OCI-LY1 (cell line): ENCODE measurements around the gene CTDSP1.

ENCODE experiments used
- H2AFZ ChIP-seq: fragments of 200-600 bp; sonication (generic), shearing (Covaris generic); 2 replicates; pipeline ENCODE4 v1.6.0; 2014; ENCODE audit warnings: antibody characterized with exemption, mild to moderate bottlenecking, low read length
- H3F3A ChIP-seq: fragments of 200-600 bp; sonication (generic), shearing (Covaris generic); 2 replicates; pipeline ENCODE4 v1.6.0; 2014; ENCODE audit warnings: mild to moderate bottlenecking, antibody characterized with exemption, low read length, moderate library complexity; ENCODE audit not compliant: insufficient read depth
- H3K27ac ChIP-seq: fragments of 200-600 bp; sonication (generic); 2 replicates; pipeline ENCODE4 v1.5.1; 2014; ENCODE audit warnings: low read length, mixed run types, mild to moderate bottlenecking, low read depth; ENCODE audit not compliant: poor library complexity, severe bottlenecking
- H3K27me3 ChIP-seq: fragments of 200-600 bp; sonication (generic); 2 replicates; pipeline ENCODE4 v1.6.0; 2014; ENCODE audit warnings: antibody characterized with exemption, mild to moderate bottlenecking, low read length, moderate library complexity; ENCODE audit not compliant: insufficient read depth
- H3K36me3 ChIP-seq: fragments of 200-600 bp; sonication (generic); 2 replicates; pipeline ENCODE4 v1.6.1; 2014; ENCODE audit warnings: mild to moderate bottlenecking, antibody characterized with exemption, low read length, moderate library complexity, mixed read lengths; ENCODE audit not compliant: insufficient read depth
- H3K4me1 ChIP-seq: fragments of 200-600 bp; sonication (generic); 2 replicates; pipeline ENCODE4 v1.5.1; 2014; ENCODE audit warnings: mild to moderate bottlenecking, low read length, moderate library complexity; ENCODE audit not compliant: insufficient read depth, severe bottlenecking
- H3K4me2 ChIP-seq: fragments of 200-600 bp; sonication (generic), shearing (Covaris generic); 2 replicates; pipeline ENCODE4 v1.6.1; 2014; ENCODE audit warnings: low read length
- H3K4me3 ChIP-seq: fragments of 200-600 bp; sonication (generic); 2 replicates; pipeline ENCODE4 v1.5.1; 2014; ENCODE audit warnings: low read length, low read depth, mild to moderate bottlenecking, mixed read lengths; ENCODE audit not compliant: poor library complexity, severe bottlenecking
- H3K79me2 ChIP-seq: fragments of 200-600 bp; shearing (Covaris generic); 2 replicates; pipeline ENCODE4 v1.6.1; 2016; ENCODE audit warnings: mixed run types, low read length, mixed read lengths; ENCODE audit not compliant: insufficient read depth
- H3K9ac ChIP-seq: fragments of 200-600 bp; sonication (generic), shearing (Covaris generic); 2 replicates; pipeline ENCODE4 v1.6.1; 2014; ENCODE audit warnings: mild to moderate bottlenecking, low read length, mixed read lengths
- H3K9me2 ChIP-seq: fragments of 200-600 bp; sonication (generic), shearing (Covaris generic); 2 replicates; pipeline ENCODE4 v1.6.1; 2014; ENCODE audit warnings: low read depth, mild to moderate bottlenecking, low read length, mixed read lengths
- H3K9me3 ChIP-seq: fragments of 200-600 bp; shearing (Covaris generic); 2 replicates; pipeline ENCODE4 v1.6.1; 2014; ENCODE audit warnings: low read length, mixed read lengths
- H4K20me1 ChIP-seq: fragments of 200-600 bp; sonication (generic), shearing (Covaris generic); 2 replicates; pipeline ENCODE4 v1.6.0; 2016; ENCODE audit warnings: mild to moderate bottlenecking, low read length; ENCODE audit not compliant: insufficient read depth
- EZH2 ChIP-seq: fragments of 200-600 bp; sonication (generic), shearing (Covaris generic); IDR thresholded peaks from 2 replicates; pipeline ENCODE4 v1.8.0; 2017; ENCODE audit warnings: borderline replicate concordance, mixed run types, mild to moderate bottlenecking, antibody characterized with exemption, low read length, moderate library complexity, mixed read lengths
- TF ChIP-seq, protein P1 (sequence below): fragments of 200-600 bp; sonication (generic), shearing (Covaris generic); IDR thresholded peaks from 2 replicates; pipeline ENCODE4 v1.5.1; 2017; ENCODE audit warnings: mild to moderate bottlenecking, antibody characterized with exemption, low read length, moderate library complexity, mixed read lengths

The CTDSP1 gene

DNA sequence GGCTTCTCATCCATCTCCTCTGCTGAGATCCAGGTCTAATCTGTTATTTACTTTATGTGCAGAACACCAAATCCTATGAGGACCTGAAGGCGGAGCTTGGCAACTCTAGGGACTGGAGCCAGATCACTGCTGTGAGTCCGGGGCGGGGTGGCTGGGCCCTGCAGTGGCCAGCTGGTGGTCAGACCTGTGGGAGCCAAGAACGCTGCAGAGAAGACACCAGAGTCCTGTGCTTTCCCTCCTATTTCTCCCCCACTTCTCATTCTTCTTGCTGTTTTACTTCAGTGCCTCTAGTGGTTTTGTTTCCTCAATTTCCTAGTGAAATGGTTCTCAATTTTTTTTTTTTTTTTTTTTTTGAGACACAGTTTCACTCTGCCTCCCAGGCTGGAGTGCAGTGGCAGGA, 38.9 kb downstream of the CTDSP1 start:
- Histone ChIP-seq H3K4me2 (no peak overlapping the region), H3K9ac (no peak overlapping the region), H3K9me2 (no peaks in the 10 kb centered on the region), H3K36me3 (no peaks in the 10 kb centered on the region), H4K20me1 (no peaks in the 10 kb centered on the region), H3F3A (no peaks in the 10 kb centered on the region), H2AFZ (no peak overlapping the region), H3K4me1 (no peaks in the 10 kb centered on the region), H3K9me3 (no peaks in the 10 kb centered on the region), H3K27me3 (no peaks in the 10 kb centered on the region), H3K27ac (no peak overlapping the region), H3K79me2 (no peaks in the 10 kb centered on the region), H3K4me3 (no peak overlapping the region)
- TF ChIP-seq, protein P1, sequence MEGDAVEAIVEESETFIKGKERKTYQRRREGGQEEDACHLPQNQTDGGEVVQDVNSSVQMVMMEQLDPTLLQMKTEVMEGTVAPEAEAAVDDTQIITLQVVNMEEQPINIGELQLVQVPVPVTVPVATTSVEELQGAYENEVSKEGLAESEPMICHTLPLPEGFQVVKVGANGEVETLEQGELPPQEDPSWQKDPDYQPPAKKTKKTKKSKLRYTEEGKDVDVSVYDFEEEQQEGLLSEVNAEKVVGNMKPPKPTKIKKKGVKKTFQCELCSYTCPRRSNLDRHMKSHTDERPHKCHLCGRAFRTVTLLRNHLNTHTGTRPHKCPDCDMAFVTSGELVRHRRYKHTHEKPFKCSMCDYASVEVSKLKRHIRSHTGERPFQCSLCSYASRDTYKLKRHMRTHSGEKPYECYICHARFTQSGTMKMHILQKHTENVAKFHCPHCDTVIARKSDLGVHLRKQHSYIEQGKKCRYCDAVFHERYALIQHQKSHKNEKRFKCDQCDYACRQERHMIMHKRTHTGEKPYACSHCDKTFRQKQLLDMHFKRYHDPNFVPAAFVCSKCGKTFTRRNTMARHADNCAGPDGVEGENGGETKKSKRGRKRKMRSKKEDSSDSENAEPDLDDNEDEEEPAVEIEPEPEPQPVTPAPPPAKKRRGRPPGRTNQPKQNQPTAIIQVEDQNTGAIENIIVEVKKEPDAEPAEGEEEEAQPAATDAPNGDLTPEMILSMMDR: no peak
- no peak for TF ChIP-seq EZH2

DNA sequence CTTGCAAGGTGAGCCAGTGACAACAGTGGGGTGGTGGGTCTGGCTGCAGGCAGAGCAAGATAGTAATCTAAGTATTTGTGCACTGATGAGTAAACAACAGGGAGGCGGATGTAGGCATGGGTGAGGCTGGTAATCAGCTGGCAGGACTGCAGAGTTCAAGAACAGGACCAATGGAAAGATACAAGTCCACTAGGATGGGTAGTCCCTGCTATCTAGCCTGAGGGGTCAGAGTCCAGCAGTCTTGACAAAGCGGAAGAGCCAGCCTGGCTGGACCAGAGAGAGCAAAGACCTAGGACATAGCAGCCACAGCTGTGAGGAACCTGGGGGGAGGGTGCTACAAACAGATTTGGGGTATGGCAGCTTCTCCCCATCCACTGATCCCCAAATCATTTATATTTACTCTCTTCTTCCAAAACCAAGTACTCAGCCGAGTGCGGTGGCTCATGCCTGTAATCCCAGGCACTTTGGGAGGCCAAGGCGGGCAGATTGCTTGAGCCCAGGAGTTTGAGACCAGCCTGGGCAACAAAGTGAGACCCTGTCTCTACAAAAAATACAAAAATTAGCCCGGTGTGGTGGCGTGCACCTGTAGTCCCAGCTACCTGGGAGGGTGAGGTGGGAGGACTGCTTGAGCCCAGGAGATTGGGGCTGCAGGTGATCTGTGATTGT, 45.2 kb downstream of the CTDSP1 start:
- no peaks in the 10 kb centered on the region for H3F3A ChIP-seq
- no peak overlapping the region for H3K9ac ChIP-seq
- no peaks in the 10 kb centered on the region for H3K4me1 ChIP-seq
- no peak overlapping the region for H3K4me2 ChIP-seq
- H3K36me3 ChIP-seq: peaks cover 21% of the 10 kb centered on the region
- H3K27ac ChIP-seq: no peak overlapping the region
- no peaks in the 10 kb centered on the region for H3K9me3 ChIP-seq
- H3K79me2 ChIP-seq: no peaks in the 10 kb centered on the region
- no peak overlapping the region for H2AFZ ChIP-seq
- TF ChIP-seq EZH2: no peak
- TF ChIP-seq, protein P1: no peak
- no peaks in the 10 kb centered on the region for H4K20me1 ChIP-seq
- no peak overlapping the region for H3K4me3 ChIP-seq
- H3K27me3 ChIP-seq: no peaks in the 10 kb centered on the region
- no peaks in the 10 kb centered on the region for H3K9me2 ChIP-seq

DNA sequence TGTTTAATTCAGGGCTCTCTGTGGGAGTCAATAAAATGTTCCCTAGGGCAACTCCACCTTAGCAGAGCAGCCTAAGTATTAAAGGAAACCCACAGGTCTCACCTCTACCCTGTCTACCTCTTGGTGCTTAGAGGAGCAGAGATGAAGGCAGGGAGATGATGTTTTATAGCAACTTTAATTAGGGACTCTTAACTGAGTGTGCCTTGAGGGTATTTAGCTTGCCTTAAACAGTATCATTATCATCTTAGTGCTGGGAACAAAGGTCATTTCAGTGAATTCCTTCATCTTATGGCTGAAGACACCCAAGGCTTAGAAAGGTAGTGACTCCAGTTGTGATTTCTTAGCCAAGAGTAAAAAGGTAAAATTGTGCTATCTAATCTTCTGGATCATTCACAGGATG, 45.9 kb downstream of the CTDSP1 start:
- Histone ChIP-seq H3K9me3 (no peaks in the 10 kb centered on the region), H3K36me3 (peaks cover 24% of the 10 kb centered on the region), H3F3A (no peaks in the 10 kb centered on the region), H2AFZ (no peak overlapping the region), H3K9ac (no peak overlapping the region), H3K27ac (no peak overlapping the region), H4K20me1 (no peaks in the 10 kb centered on the region), H3K4me2 (no peak overlapping the region), H3K79me2 (no peaks in the 10 kb centered on the region), H3K27me3 (no peaks in the 10 kb centered on the region), H3K4me3 (no peak overlapping the region), H3K9me2 (no peaks in the 10 kb centered on the region), H3K4me1 (no peaks in the 10 kb centered on the region)
- TF ChIP-seq EZH2: no peak
- TF ChIP-seq, protein P1: no peak
